ENCODE data around the gene SEC14L1. TPM values are rescaled to one million over a fixed set of nuclear protein-coding genes. Genes with fewer than 3 reads are reported as not detected.

Gene SEC14L1
- total RNA-seq, 1 donor from 2014 or later: 79.6 TPM

DNA sequence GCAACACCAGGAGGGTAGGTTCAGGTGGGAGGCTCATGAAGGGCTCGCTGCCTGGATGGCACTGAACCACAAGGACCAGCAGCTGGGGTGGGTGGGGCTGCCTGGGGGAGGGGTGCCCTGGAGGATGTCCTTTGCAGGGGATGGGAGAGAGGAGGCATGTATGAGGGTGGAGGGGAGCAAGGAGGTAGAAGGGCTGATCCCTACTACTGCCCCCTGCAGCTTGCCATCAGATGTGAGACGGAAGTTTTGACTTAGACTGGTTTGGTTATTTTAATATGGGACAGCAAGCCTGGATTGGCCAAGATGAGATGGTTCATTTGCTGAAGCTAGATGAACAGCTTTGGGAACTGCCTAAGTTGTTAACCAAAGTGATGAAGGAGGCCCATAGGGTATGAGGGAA lies 115.9 kb downstream of the SEC14L1 start:
- intact Hi-C loops (cut with micrococcal nuclease): no loop called here
- no peak overlapping the region for H3K27ac Mint-ChIP-seq
- no peaks in the 10 kb centered on the region for H3K36me3 Mint-ChIP-seq (ENCODE audit: low read depth)
- POLR2A ChIA-PET: interaction anchor here (0.5 to 0.6 kb wide), 2 partner anchors 17 to 470 kb away, joined by 3 to 5 read pairs; no protein-coding TSS in a partner anchor
- H3K4me1 Mint-ChIP-seq: no peaks in the 10 kb centered on the region
- H3K9me3 Mint-ChIP-seq: no peaks in the 10 kb centered on the region
- no peak overlapping the region for H3K4me3 Mint-ChIP-seq
- ATAC-seq (ENCODE audit: low read depth) (no peak), DNase-seq (no peak)
- peaks cover 13% of the 10 kb centered on the region for H3K27me3 Mint-ChIP-seq
- CTCF ChIA-PET: no interaction called here
- no peak for TF ChIP-seq CTCF (IDR thresholded peaks at IDR 0.05)

DNA sequence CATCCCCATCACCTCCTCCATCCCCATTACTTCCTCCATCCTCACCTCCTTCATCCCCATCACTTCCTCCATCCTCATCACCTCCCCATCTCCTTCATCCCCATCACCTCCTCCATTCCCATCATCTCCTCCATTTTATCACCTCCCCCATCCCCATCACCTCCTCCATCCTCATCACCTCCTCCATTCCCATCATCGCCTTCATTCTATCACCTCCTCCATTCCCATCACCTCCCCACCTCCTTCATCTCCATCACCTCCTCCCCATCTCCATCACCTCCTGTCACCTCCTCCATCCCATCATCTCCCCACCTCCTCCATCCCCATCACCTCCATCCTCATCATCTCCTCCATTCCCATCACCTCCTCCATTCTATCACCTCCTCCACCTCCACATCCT lies 116.4 kb downstream of the SEC14L1 start:
- no peak for DNase-seq
- intact Hi-C loops (cut with micrococcal nuclease): no loop called here
- H3K36me3 Mint-ChIP-seq (ENCODE audit: low read depth): no peaks in the 10 kb centered on the region
- peaks cover 13% of the 10 kb centered on the region for H3K27me3 Mint-ChIP-seq
- H3K4me1 Mint-ChIP-seq: no peaks in the 10 kb centered on the region
- CTCF ChIA-PET: no interaction called here
- POLR2A ChIA-PET: interaction anchor here (0.5 to 0.6 kb wide), 2 partner anchors 9 to 470 kb away, joined by 4 to 5 read pairs; no protein-coding TSS in a partner anchor
- H3K9me3 Mint-ChIP-seq: no peaks in the 10 kb centered on the region
- ATAC-seq (ENCODE audit: low read depth): no peak
- no peak overlapping the region for H3K4me3 Mint-ChIP-seq
- TF ChIP-seq CTCF (IDR thresholded peaks at IDR 0.05): no peak
- no peak overlapping the region for H3K27ac Mint-ChIP-seq

DNA sequence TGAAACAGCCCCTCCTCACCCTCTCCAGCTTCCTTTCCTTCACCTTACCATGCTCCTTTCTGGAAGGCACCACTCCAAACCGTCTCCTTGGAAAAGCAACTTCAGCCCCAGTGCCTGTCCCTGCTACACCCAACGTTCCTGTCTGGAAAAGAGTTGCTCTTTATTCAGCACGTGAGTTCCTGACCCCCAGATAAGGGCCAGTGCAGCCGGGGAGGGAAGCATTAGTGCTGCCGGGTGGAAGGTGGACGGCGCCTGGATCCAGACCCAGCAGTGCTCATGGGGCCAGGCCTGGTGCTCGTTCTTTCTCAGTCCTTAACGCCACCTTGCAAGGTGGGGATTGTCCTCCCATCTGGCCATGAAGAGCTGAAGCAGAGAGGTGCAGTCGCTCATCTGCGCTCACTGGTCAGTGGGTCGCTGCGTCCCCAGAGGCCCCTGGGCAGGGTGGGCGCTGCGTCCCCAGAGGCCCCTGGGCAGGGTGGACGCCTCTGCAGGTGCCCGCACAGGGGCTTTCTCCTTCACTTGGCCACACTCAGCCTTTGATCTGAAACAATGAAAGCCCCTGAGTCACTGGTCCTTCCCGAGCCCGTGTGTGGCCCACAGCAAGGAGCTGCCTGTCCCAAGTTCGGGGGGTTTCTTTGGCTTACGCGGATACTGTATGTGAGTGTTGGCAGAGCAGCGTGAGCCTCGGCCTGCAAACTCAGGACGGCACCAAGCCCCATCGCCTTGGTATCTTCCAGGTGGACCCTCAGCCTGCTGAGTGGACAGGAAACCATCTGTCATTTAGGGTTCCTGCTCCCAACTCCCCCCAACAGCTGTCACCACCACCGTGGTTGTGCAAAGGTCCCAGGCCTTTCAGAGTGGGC lies 117.1 kb downstream of the SEC14L1 start:
- POLR2A ChIA-PET: interaction anchor here (0.6 kb wide), 1 partner anchor 8 kb away, joined by 4 read pairs; no protein-coding TSS in a partner anchor
- ATAC-seq (ENCODE audit: low read depth) (no peak), DNase-seq (no peak)
- Mint-ChIP-seq H3K27me3 (peaks cover 16% of the 10 kb centered on the region), H3K36me3 (ENCODE audit: low read depth) (no peaks in the 10 kb centered on the region), H3K4me3 (no peak overlapping the region), H3K4me1 (no peaks in the 10 kb centered on the region), H3K9me3 (no peaks in the 10 kb centered on the region), H3K27ac (no peak overlapping the region)
- CTCF ChIA-PET: no interaction called here
- no peak for TF ChIP-seq CTCF (IDR thresholded peaks at IDR 0.05)
- intact Hi-C loops (cut with micrococcal nuclease): no loop called here

GRCh38 chr17:77258638-77259037 lies 117.9 kb downstream of the SEC14L1 start:
- Mint-ChIP-seq H3K27ac (no peak overlapping the region), H3K36me3 (ENCODE audit: low read depth) (no peaks in the 10 kb centered on the region), H3K27me3 (peaks cover 16% of the 10 kb centered on the region), H3K4me3 (no peak overlapping the region), H3K4me1 (no peaks in the 10 kb centered on the region), H3K9me3 (no peaks in the 10 kb centered on the region)
- intact Hi-C loops (cut with micrococcal nuclease): no loop called here
- TF ChIP-seq CTCF (IDR thresholded peaks at IDR 0.05): no peak
- ATAC-seq (ENCODE audit: low read depth) (no peak), DNase-seq (no peak)
- CTCF ChIA-PET: no interaction called here
- POLR2A ChIA-PET: no interaction called here

DNA sequence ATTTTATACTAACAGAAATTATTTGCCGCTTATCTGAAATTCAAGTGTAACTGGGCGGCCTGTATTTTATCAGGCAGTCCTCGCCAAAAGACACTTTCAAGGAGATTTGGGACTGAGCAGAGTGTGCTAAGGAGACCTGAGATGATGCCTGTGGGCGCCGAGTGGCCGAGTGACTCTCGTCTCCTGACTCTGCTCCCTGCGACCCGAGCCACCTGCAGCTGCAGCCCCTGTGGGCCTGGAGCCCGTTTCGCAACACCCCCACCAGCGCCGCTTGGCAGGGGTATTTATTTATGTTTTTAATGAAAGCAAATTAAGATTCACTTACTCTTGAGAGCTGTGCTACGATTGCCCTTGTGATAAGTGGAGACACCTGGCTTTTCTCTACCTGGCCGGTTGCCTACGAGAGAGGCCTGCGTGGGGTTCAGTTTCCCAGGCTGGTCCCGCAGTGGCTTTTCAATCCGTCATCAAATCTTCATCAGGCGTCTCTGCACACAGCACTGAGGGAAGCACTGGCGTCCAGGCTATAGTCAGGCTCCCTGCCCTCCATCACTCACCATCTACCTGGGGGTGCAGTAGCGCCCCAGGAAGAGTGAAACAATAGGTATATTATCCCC lies 124.0 kb downstream of the SEC14L1 start:
- ATAC-seq (ENCODE audit: low read depth): no peak

More for the DNA sequence above, 124.0 kb downstream of the SEC14L1 start:
- Mint-ChIP-seq H3K36me3 (ENCODE audit: low read depth) (no peaks in the 10 kb centered on the region), H3K9me3 (no peaks in the 10 kb centered on the region), H3K4me3 (no peak overlapping the region), H3K27me3 (peaks cover 4% of the 10 kb centered on the region), H3K27ac (no peak overlapping the region), H3K4me1 (no peaks in the 10 kb centered on the region)
- CTCF ChIA-PET: no interaction called here
- POLR2A ChIA-PET: no interaction called here
- intact Hi-C loops (cut with micrococcal nuclease): no loop called here
- no peak for DNase-seq
- no peak for TF ChIP-seq CTCF (IDR thresholded peaks at IDR 0.05)
